HG03103 (cell line): Measurements from ENCODE around the gene MORC3.
"Not testable (repeated sequence)": the region's sequence is repeated elsewhere in the genome, so short reads cannot be mapped to it uniquely, and the experiment has no call there.

ENCODE experiments used
- ATAC-seq: cut with Tn5 transposase; IDR thresholded peaks from one replicate; pipeline ENCODE4 v1.9.1; 2021; ENCODE audit warnings: low read depth; ENCODE audit not compliant: unreplicated experiment

MORC3 gene, protein sequence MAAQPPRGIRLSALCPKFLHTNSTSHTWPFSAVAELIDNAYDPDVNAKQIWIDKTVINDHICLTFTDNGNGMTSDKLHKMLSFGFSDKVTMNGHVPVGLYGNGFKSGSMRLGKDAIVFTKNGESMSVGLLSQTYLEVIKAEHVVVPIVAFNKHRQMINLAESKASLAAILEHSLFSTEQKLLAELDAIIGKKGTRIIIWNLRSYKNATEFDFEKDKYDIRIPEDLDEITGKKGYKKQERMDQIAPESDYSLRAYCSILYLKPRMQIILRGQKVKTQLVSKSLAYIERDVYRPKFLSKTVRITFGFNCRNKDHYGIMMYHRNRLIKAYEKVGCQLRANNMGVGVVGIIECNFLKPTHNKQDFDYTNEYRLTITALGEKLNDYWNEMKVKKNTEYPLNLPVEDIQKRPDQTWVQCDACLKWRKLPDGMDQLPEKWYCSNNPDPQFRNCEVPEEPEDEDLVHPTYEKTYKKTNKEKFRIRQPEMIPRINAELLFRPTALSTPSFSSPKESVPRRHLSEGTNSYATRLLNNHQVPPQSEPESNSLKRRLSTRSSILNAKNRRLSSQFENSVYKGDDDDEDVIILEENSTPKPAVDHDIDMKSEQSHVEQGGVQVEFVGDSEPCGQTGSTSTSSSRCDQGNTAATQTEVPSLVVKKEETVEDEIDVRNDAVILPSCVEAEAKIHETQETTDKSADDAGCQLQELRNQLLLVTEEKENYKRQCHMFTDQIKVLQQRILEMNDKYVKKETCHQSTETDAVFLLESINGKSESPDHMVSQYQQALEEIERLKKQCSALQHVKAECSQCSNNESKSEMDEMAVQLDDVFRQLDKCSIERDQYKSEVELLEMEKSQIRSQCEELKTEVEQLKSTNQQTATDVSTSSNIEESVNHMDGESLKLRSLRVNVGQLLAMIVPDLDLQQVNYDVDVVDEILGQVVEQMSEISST

GRCh38 chr21:36319767-36320420, at the start of gene MORC3:
MORC3 (plus strand) TSS chr21:36320197; CDS start chr21:36320265, 68 bp downstream.
- ATAC-seq: peak; percentile 83

DNA sequence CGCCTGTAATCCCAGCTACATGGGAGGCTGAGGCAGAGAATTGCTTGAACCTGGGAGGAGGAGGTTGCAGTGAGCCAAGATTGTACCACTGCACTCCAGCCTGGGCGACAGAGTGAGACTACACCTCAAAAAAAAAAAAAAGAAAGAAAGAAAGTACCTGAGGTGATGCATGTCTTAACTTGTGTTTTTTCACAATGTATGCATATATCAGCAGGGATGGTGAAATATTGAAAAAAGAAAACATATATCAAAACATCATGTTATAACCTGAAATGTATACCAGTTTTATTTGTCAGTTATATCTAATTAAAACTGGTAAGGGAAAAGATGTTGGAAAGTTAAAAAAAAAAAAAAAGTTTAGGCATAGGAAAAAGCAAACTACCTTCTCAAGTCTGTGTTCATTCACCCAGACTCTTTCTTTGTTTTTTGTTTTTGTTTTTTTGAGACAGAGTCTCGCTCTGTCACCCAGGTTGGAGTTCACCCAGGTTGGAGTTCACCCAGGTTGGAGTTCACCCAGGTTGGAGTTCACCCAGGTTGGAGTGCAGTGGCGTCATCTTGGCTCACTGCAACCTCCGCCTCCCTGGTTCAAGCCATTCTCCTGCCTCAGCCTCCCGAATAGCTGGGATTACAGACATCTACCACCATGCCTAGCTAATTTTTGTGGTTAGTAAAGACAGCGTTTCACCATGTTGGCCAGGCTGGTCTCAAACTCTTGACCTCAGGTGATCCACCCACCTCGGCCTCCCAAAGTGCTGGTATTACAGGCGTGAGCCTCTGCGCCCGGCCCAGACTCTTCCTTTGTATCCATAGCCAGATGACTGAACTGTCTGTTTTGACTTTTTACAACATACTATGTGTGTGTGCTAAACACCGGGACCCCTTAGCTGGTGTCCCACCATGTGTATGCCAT, 49.0 kb upstream of the MORC3 start:
- not testable (repeated sequence) for ATAC-seq

DNA sequence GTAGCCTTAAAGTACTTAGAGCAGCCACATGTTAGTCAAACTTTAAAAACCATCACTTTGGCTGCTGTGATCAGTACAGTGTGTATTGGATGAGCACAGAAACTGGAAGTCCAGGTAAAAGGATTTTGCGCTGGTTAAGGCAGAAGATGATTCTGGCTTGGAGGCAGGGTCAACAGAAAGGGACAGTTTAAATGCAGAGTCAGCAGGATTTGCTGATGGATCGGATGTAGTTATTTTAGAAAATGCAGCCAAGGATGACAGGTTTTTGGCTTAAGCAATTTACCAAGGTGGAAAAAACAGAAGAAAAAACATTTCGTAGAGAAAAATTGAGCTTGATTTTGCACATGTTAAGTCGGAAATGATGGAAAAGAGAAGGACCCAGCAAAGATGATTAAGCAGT, 45.9 kb upstream of the MORC3 start:
- ATAC-seq: no peak

DNA sequence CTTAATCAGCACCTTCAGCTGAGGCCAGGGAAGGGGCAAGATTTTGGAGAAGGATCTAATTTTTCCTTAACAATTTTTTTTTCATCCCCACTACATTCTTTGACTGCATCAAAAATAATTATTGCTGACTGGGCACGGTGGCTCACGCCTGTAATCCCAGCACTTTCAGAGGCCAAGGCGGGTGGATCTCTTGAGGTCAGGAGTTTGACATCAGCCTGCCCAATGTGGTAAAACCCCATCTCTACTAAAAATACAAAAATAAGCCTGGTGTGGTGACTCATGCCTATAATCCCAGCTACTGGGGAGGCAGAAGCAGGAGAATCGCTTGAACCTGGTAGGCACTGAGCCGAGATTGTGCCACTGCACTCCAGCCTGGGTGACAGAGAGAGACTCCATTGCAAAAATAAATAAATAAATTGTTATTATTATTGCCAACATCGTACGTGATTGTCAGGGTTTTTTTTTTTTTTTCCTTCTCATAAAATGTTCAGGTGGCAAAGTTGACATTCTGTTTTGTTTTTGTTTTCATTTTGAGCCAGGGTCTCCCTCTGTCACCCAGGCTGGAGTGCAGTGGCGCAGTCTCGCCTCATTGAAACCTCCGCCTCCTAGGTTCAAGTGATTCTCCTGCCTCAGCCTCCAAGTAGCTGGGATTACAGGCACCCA, 37.3 kb upstream of the MORC3 start:
- no peak for ATAC-seq

- ATAC-seq: not testable (repeated sequence)
These were observed 36.8 kb upstream of the MORC3 start for GRCh38 chr21:36283231-36283622.

GRCh38 chr21:36288651-36289243, 31.2 kb upstream of the MORC3 start:
- ATAC-seq: no peak

- no peak for ATAC-seq
These were observed 28.5 kb upstream of the MORC3 start for GRCh38 chr21:36291509-36291908.

GRCh38 chr21:36297406-36297937, 22.5 kb upstream of the MORC3 start:
- ATAC-seq: no peak

DNA sequence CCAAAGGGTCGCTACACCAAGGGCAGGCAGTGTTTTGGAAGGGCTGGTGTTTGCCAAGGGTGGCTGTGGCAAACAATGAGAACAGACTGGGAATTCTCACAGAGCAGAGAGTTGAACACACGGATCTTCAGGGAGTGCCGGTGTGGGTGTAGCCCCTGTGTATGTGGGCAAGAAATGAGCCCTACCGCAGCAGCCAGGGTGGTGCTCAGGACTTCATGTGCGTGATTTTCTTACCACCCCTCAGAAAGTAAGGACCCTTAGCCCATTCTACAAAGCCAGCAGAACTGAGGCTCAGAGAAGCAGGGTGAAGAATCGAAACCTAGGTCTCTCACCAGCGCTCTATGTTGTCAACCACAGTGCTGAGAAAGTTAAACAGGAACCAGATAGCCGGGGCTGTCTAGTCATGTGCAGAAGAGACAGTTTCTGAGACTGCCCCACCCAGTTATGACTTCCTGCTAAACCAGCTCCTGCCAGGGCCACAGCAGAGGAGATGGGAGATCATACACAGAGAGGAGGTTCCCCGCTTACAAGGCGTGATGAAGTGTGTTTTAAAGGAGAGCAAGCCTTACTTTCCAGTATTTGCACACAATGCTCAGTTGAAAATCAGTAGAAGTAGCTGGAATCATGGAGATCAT, 21.9 kb upstream of the MORC3 start:
- ATAC-seq: peak; percentile 95

DNA sequence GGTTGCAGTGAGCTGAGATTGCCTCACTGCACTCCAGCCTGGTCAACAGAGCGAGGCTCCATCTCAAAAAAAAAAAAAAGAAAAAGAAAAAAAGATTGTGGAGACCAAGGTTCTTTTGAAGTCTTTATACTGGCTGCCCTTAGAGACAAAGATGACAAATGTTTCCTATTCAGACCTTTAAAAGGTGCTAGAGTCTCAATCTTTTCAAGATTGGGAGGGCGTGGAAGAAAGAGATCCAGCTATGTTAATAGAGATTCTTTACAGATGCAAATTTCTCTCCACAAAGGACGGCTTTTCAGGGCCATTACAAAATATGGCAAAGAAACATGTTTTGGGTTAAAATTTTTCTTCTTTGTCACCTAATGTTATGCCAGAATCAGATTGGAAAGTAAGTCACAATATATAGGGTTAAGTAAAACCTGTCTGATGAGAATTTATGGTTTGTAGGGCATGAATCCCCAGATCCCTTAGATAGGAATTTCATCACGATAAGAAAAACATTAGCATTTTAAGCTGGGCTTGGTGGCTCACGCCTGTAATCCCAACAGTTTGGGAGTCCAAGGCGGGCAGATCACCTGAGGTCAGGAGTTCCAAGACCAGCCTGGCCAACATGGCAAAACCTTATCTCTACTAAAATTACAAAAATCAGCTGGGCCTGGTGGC, 13.0 kb upstream of the MORC3 start:
- no peak for ATAC-seq

DNA sequence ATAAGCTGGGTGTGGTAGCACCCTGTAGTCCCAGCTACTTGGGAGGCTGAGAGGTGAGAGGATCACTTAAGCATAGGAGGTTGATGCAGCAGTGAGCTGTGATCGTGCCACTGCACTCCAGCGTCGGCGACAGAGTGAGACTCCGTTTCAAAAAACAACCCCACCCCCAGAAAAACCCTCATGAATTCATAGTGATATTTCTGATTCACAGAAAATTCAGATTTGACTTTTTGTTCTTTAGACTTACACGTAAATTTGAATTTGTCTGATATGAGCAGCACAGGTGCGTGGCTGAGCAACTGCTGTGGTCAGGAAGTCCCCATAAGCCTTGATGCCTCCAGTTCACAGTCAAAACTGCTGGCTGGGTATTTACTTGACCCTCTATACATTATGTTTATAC, 10.0 kb upstream of the MORC3 start:
- no peak for ATAC-seq

DNA sequence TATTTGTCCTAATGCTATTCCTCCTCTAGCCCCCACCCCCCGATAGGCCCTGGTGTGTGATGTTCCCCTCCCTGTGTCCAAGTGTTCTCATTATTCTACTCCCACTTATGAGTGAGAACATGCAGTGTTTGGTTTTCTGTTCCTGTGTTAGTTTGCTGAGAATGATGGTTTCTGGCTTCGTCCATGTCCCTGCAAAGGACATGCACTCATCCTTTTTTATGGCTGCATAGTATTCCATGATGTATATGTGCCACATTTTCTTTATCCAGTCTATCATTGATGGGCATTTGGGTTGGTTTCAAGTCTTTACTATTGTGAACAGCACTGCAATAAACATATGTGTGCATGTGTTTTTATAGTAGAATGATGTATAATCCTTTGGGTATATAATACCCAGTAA, 6.6 kb upstream of the MORC3 start:
- not testable (repeated sequence) for ATAC-seq

DNA sequence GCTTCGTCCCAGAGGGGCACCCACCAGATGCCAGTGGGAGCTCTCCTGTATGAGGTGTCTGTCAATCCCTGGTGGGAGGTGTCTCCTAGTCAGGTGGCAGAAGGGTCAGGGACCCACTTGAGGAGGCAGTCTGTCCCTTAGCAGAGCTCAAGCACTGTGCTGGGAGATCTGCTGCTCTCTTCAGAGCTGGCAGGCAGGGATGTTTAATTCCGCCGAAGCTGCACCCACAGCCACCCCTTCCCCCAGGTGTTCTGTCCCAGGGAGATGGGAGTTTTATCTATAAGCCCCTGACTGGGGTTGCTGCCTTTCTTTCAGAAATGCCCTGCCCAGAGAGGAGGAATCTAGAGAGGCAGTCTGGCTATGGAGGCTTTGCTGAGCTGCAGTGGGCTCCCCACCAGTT, 4.0 kb upstream of the MORC3 start:
- not testable (repeated sequence) for ATAC-seq

DNA sequence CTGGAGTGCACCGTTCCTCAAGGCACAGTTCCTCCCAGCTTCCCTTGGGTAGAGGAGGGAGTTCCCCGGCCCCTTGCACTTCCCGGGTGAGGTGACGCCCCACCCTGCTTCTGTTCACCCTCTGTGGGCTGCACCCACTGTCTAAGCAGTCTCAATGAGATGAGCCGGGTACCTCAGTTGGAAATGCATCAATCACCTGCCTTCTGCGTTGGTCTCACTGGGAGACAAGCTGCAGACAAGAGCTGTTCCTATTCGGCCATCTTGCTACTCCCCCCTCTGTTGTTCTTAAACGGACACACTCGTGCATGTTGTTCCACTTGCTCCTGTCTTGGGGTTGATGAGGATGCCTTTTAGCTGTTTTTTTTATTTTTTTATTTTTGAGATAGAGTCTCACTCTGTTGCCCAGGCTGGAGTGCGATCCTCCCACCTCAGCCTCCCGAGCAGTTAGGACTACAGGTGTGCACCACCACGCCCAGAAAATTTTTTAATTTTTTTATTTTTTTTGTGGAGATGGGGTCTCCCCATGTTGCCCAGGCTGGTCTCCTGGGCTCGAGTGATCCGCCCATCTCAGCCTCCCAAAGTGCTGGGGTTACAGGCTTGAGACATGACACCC, 3.0 kb upstream of the MORC3 start:
- ATAC-seq: no peak

- ATAC-seq: not testable (repeated sequence)
These were observed 611 bp upstream of the MORC3 start for GRCh38 chr21:36319406-36319766.

DNA sequence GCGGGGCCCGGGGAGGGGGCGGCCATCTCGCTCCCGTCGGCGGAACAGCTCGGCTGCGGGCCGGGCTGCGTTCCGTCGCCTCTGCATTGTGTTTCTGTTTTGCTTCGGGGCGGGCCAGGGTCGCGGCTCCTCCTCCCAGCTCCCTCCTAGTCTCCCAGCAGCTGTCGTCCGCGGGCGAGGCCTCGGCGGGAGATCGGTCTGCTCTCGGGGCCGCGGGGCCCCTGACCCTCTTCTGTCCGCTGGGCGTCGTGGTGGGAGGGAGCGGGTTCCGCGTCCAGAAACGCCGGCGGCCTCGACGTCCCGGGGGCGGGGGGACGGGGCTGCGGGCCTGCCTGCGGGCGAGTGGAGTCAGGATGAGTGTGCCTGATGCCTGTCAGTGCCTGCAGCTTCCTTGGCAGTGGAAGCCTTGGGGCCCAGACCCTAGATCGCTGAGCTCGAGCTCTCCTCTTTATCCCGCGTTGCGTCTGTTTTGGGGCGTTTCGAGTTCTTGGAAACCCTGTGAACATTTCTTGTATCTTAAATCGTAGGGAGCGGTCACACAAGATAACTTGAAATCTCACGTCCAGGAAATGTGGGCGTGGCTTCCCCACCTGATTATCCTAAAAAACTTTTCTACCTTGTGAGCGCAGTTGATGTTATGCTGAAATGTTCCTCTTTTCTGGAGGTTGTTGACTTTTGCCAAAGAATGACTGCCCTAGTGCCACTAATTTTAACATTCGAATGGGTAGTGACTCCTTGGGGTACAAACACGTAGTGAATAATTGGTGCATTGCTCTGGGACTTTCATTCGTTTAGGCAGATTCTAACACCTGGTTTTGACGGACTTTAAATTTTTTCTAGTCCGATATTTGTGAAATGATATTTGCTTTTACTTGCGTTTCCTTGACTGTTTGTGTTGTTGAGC, 676 bp downstream of the MORC3 start:
- peak; percentile 32 for ATAC-seq
